GM19438 (cell line): Measurements from ENCODE around the gene MTTP.

Experiments used
- ATAC-seq: cut with Tn5 transposase; IDR thresholded peaks from one replicate; pipeline ENCODE4 v1.9.1; 2021; ENCODE audit warnings: low read depth; ENCODE audit not compliant: unreplicated experiment

The MTTP gene

GRCh38 chr4:99636422-99636821 lies 61.8 kb downstream of the MTTP start:
- no peak for ATAC-seq

GRCh38 chr4:99637174-99637573 lies 62.5 kb downstream of the MTTP start:
- no peak for ATAC-seq

GRCh38 chr4:99640676-99641075 lies 66.1 kb downstream of the MTTP start:
- no peak for ATAC-seq

GRCh38 chr4:99642725-99643489 lies 68.3 kb downstream of the MTTP start:
- ATAC-seq = no peak

GRCh38 chr4:99644453-99644852 lies 69.8 kb downstream of the MTTP start:
- ATAC-seq = no peak

GRCh38 chr4:99645036-99645435 lies 70.4 kb downstream of the MTTP start:
- no peak for ATAC-seq

- ATAC-seq = no peak
Observed at GRCh38 chr4:99645638-99646037, 71.0 kb downstream of the MTTP start.

GRCh38 chr4:99647071-99647470 lies 72.4 kb downstream of the MTTP start:
- no peak for ATAC-seq

GRCh38 chr4:99648321-99648720 lies 73.7 kb downstream of the MTTP start:
- no peak for ATAC-seq

GRCh38 chr4:99649208-99649607 lies 74.6 kb downstream of the MTTP start:
- ATAC-seq = no peak

GRCh38 chr4:99649778-99650177 lies 75.2 kb downstream of the MTTP start:
- ATAC-seq = no peak

GRCh38 chr4:99651016-99651769 lies 76.6 kb downstream of the MTTP start:
- ATAC-seq = no peak

GRCh38 chr4:99651811-99652485 lies 77.3 kb downstream of the MTTP start:
- no peak for ATAC-seq

GRCh38 chr4:99652596-99653436 lies 78.2 kb downstream of the MTTP start:
- ATAC-seq = no peak

- ATAC-seq = no peak
Observed at GRCh38 chr4:99653916-99654315, 79.3 kb downstream of the MTTP start.

GRCh38 chr4:99654361-99654761 lies 79.7 kb downstream of the MTTP start:
- no peak for ATAC-seq

GRCh38 chr4:99655308-99656081 lies 80.9 kb downstream of the MTTP start:
- no peak for ATAC-seq

GRCh38 chr4:99657798-99658197 lies 83.2 kb downstream of the MTTP start, which contains the start of gene C4orf54:
Gene C4orf54 (minus strand): TSS chr4:99657828. CDS start chr4:99654648, 3,180 bp downstream.
- no peak for ATAC-seq

GRCh38 chr4:99658666-99659065 lies 84.0 kb downstream of the MTTP start:
- no peak for ATAC-seq

GRCh38 chr4:99661907-99662306 lies 87.3 kb downstream of the MTTP start:
- ATAC-seq = no peak
